Fibroblast of lung (primary cell): ENCODE data around the gene ASGR1. TPM values are rescaled to one million over a fixed set of nuclear protein-coding genes. Genes with fewer than 3 reads are reported as not detected.
A peak's percentile ranks its signal among the peaks of the same experiment; 100 is the strongest.

Experiments
- DNase-seq, 2 donors: peaks; one replicate each; pipeline versions ENCODE4 v3.0.0 to v3.0.0-alpha.2; 2010; ENCODE audit warnings: low read depth in 2 of 2
- H2AFZ ChIP-seq: 2 replicates; pipeline ENCODE4 v1.5.1; 2012; ENCODE audit warnings: low read length, control low read depth, inconsistent platforms
- H3K27ac ChIP-seq: 2 replicates; pipeline ENCODE4 v1.5.1; 2011; ENCODE audit warnings: low read length, control low read depth; ENCODE audit not compliant: insufficient read depth
- H3K27me3 ChIP-seq: 2 replicates; pipeline ENCODE4 v1.5.1; 2011; ENCODE audit warnings: mild to moderate bottlenecking, low read length; ENCODE audit not compliant: control insufficient read depth, insufficient read depth
- H3K36me3 ChIP-seq: 2 replicates; pipeline ENCODE4 v1.5.1; 2011; ENCODE audit warnings: low read length; ENCODE audit not compliant: control insufficient read depth, insufficient read depth
- H3K4me1 ChIP-seq: 2 replicates; pipeline ENCODE4 v1.5.1; 2011; ENCODE audit warnings: low read length; ENCODE audit not compliant: control insufficient read depth, insufficient read depth; ENCODE audit errors: extremely low read depth
- H3K4me2 ChIP-seq: 2 replicates; pipeline ENCODE4 v1.5.1; 2011; ENCODE audit warnings: low read length, control low read depth; ENCODE audit not compliant: insufficient read depth; ENCODE audit errors: extremely low read depth
- H3K4me3 ChIP-seq, 4 experiments: fragments of 200-600 bp in 1 of 4; sonication (generic) in 1 of 4; replicated peaks in 1 of 4; 2 replicates each; pipeline ENCODE4 v1.5.1; 2011 to 2016; ENCODE audit warnings: low read length in 4 of 4, low read depth in 3 of 4, mild to moderate bottlenecking in 3 of 4, control low read depth in 2 of 4, inconsistent platforms in 1 of 4, mixed read lengths in 1 of 4; ENCODE audit not compliant: insufficient read depth in 1 of 4; ENCODE audit errors: control extremely low read depth in 1 of 4
- H3K79me2 ChIP-seq: 2 replicates; pipeline ENCODE4 v1.5.1; 2012; ENCODE audit warnings: mild to moderate bottlenecking, low read length, inconsistent platforms; ENCODE audit not compliant: control insufficient read depth, insufficient read depth
- H3K9ac ChIP-seq: 2 replicates; pipeline ENCODE4 v1.5.1; 2011; ENCODE audit warnings: mild to moderate bottlenecking, low read length, control low read depth; ENCODE audit not compliant: insufficient read depth
- H3K9me3 ChIP-seq: 2 replicates; pipeline ENCODE4 v1.5.1; 2012; ENCODE audit warnings: low read depth, low read length; ENCODE audit not compliant: control insufficient read depth, insufficient read depth
- H4K20me1 ChIP-seq: 2 replicates; pipeline ENCODE4 v1.5.1; 2011; ENCODE audit warnings: low read length; ENCODE audit not compliant: control insufficient read depth, insufficient read depth; ENCODE audit errors: extremely low read depth
- EZH2 ChIP-seq: IDR thresholded peaks from 2 replicates; pipeline ENCODE4 v1.5.1; 2012; ENCODE audit warnings: low read length, control low read depth, mild to moderate bottlenecking; ENCODE audit errors: missing control alignments
- polyA plus RNA-seq, 2 donors: library from polyadenylated mRNA; depleted of rRNA in 1 of 2; stranded (reverse) in 1 of 2; unstranded in 1 of 2; fragments of >200 nt; gene quantifications; 2 replicates each; pipeline ENCODE4 v1.2.1, GENCODE V29; 2011 to 2012; ENCODE audit warnings: missing spikeins in 1 of 2
- total RNA-seq: library from RNA; depleted of rRNA; stranded (reverse); fragments of >200 nt; gene quantifications from 2 replicates; pipeline ENCODE4 v1.2.1, GENCODE V29; 2014
- TF ChIP-seq, protein P1 (sequence below), 2 donors: IDR thresholded peaks in 1 of 2; conservative IDR thresholded peaks in 1 of 2; 1 replicate in 1 of 2; 2 replicates in 1 of 2; pipeline ENCODE4 v1.5.1; 2011 to 2012; ENCODE audit warnings: low read length in 2 of 2, control low read depth in 1 of 2, inconsistent platforms in 1 of 2, low read depth in 1 of 2, mild to moderate bottlenecking in 1 of 2

ASGR1 gene
- total and polyA plus RNA-seq, 2 donors (not counting 1 experiment from before 2014, with no cell fraction given): 0.14 to 0.66 TPM

DNA sequence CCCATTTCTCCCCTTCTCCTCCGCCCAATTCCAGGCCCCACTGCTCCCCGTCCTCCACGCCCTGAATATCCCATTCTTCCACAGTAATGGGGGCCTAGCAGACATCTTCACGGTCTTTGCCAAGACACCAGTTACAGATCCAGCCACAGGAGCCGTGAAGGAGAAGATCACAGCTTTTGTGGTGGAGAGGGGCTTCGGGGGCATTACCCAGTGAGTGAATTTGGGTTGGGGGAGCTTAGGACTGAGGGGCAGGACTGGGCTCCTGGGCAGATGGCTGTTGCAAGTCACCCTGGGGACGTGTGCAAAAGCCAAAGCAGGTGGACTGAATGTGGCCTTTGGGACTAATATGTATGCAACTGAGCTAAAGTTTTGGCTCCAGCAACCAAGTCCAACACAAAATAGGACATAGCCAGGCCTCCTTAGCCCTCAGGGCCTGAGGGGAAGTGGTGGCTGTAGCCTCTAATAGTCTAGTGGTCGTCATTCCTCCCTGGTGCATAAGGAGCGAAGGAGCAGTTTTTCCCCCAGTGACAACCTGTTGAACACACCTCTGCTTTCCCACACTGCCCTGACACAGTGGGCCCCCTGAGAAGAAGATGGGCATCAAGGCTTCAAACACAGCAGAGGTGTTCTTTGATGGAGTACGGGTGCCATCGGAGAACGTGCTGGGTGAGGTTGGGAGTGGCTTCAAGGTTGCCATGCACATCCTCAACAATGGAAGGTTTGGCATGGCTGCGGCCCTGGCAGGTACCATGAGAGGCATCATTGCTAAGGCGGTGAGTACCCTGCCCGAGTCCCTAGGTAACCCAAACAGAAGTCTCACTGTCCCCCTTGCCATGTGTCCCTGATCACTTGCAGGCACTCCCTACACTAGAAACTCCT is 43.2 kb upstream of the ASGR1 start:
- TF ChIP-seq, protein P1, sequence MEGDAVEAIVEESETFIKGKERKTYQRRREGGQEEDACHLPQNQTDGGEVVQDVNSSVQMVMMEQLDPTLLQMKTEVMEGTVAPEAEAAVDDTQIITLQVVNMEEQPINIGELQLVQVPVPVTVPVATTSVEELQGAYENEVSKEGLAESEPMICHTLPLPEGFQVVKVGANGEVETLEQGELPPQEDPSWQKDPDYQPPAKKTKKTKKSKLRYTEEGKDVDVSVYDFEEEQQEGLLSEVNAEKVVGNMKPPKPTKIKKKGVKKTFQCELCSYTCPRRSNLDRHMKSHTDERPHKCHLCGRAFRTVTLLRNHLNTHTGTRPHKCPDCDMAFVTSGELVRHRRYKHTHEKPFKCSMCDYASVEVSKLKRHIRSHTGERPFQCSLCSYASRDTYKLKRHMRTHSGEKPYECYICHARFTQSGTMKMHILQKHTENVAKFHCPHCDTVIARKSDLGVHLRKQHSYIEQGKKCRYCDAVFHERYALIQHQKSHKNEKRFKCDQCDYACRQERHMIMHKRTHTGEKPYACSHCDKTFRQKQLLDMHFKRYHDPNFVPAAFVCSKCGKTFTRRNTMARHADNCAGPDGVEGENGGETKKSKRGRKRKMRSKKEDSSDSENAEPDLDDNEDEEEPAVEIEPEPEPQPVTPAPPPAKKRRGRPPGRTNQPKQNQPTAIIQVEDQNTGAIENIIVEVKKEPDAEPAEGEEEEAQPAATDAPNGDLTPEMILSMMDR (conservative IDR thresholded peaks at IDR 0.05 in 1 of 2, IDR thresholded peaks at IDR 0.05 in 1 of 2; ENCODE audit: low read depth in 1 of 2, low read length in 2 of 2): no peak
- Histone ChIP-seq H3K4me1 (peaks cover 10% of the 10 kb centered on the region), H3K79me2 (peaks cover 16% of the 10 kb centered on the region), H3K9me3 (no peaks in the 10 kb centered on the region), H3K9ac (no peak overlapping the region), H3K27ac (no peak overlapping the region), H4K20me1 (no peaks in the 10 kb centered on the region), H3K4me3 (no peak overlapping the region), H3K4me2 (no peak overlapping the region), H3K36me3 (peaks cover 34% of the 10 kb centered on the region), H3K27me3 (no peaks in the 10 kb centered on the region), H2AFZ (no peak overlapping the region)
- no peak for DNase-seq

DNA sequence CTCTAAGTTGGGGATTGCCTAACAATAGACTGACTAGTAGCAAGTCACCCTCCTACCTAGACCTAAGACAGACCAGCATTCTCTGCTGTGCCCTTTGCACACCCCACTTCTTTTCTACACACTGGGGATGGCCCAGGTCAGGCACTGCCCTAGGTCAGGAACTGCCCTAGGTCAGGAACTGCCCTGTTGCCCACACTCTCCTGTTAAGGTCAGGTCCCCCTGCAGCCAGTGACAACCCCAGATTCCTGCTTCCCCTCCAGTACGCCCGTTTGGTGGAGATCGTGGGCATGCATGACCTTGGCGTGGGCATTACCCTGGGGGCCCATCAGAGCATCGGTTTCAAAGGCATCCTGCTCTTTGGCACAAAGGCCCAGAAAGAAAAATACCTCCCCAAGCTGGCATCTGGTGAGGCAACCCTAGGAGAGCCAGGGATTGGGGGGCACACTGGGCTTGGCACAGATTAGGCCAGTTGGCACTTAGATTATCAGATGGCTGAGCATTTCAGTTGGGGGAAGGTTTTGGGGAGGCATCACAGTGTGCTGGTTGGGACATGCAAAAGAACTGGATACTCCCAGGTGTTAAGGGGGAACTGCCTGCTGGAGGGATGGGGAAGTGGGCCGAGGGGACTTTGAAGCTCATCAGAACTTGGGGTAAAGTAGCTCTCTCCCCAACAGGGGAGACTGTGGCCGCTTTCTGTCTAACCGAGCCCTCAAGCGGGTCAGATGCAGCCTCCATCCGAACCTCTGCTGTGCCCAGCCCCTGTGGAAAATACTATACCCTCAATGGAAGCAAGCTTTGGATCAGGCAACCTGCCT is 42.3 kb upstream of the ASGR1 start:
- TF ChIP-seq EZH2: no peak
- TF ChIP-seq, protein P1 (conservative IDR thresholded peaks at IDR 0.05 in 1 of 2, IDR thresholded peaks at IDR 0.05 in 1 of 2; ENCODE audit: low read depth in 1 of 2, low read length in 2 of 2): no peak
- Histone ChIP-seq H3K9ac (no peak overlapping the region), H3K4me1 (peaks cover 11% of the 10 kb centered on the region), H3K27me3 (no peaks in the 10 kb centered on the region), H2AFZ (no peak overlapping the region), H4K20me1 (no peaks in the 10 kb centered on the region), H3K4me3 (peak overlapping the region in 2 of 4 experiments; percentile 79 to 90), H3K27ac (peak overlapping the region; percentile 86), H3K4me2 (peak overlapping the region; percentile 80), H3K36me3 (peaks cover 26% of the 10 kb centered on the region), H3K79me2 (peaks cover 22% of the 10 kb centered on the region), H3K9me3 (no peaks in the 10 kb centered on the region)
- no peak for DNase-seq

DNA sequence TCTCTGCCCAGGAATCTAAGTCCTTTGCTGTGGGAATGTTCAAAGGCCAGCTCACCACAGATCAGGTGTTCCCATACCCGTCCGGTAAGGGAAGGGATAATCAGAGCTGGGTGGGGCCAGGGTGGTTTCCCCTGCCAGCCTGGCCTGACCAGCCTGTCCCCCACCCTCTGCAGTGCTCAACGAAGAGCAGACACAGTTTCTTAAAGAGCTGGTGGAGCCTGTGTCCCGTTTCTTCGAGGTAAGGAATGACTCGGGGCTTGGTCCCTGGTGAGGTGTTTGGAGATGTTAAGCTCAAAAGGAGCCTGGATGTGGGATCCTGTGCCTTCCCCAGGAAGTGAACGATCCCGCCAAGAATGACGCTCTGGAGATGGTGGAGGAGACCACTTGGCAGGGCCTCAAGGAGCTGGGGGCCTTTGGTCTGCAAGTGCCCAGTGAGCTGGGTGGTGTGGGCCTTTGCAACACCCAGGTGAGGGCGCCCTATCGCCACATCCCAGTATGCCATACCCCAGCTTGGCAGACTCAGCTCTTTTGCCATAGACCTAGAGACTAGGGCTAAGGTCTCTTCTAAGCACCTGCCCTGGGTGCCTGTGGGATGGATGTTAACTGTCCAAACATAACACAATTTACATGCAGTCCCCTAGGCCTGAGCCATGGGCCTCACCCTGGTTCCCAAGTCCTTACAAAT is 41.6 kb upstream of the ASGR1 start:
- H3K4me2 ChIP-seq: peak overlapping the region; percentile 80
- peak overlapping the region; percentile 46 to 90 (median 71) for H3K4me3 ChIP-seq
- TF ChIP-seq, protein P1 (conservative IDR thresholded peaks at IDR 0.05 in 1 of 2, IDR thresholded peaks at IDR 0.05 in 1 of 2; ENCODE audit: low read depth in 1 of 2, low read length in 2 of 2): peak; percentile 37 to 42
- no peak for TF ChIP-seq EZH2
- DNase-seq: peak; percentile 59 to 67
- H3K79me2 ChIP-seq: peaks cover 29% of the 10 kb centered on the region
- H3K9ac ChIP-seq: peak overlapping the region; percentile 75
- peak overlapping the region; percentile 86 for H3K27ac ChIP-seq
- no peaks in the 10 kb centered on the region for H3K9me3 ChIP-seq
- H3K27me3 ChIP-seq: no peaks in the 10 kb centered on the region
- no peaks in the 10 kb centered on the region for H4K20me1 ChIP-seq
- peaks cover 12% of the 10 kb centered on the region for H3K4me1 ChIP-seq
- H3K36me3 ChIP-seq: peaks cover 25% of the 10 kb centered on the region
- H2AFZ ChIP-seq: no peak overlapping the region
